ENCODE data around the gene PCDH9. TPM values are rescaled to one million over a fixed set of nuclear protein-coding genes. Genes with fewer than 3 reads are reported as not detected.

PCDH9 gene
- total RNA-seq, 1 donor from 2014 or later: 0.26 TPM

DNA sequence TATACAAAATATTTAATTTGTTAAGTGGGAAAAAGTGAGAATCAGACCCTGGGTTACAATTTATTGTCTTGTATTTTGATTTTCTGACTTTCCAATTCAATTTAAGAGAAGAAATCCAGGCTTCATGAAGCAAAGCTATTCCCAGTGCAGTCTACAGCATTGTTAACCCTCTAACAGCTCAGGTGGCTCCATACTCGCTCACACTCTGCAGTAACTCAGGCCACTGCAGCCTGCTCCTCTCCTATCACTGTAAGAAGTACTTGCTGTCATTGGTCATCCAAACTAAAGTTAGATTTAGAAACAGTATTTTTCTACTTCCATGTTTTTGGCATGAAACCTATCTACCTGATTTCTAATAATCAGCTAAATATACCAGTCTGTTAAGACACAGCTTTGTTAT lies 830.3 kb downstream of the PCDH9 start:
- FAIRE-seq: no peak
- TF ChIP-seq CTCF (IDR thresholded peaks at IDR 0.05; ENCODE audit: insufficient read depth, low read length, severe bottlenecking): no peak

GRCh38 chr13:66397133-66397532 lies 833.0 kb downstream of the PCDH9 start:
- H3K36me3 ChIP-seq (ENCODE audit: control insufficient read depth, insufficient read depth, low read length): no peaks in the 10 kb centered on the region
- H3K27me3 ChIP-seq (ENCODE audit: control insufficient read depth, insufficient read depth, low read length): no peaks in the 10 kb centered on the region
- no peak overlapping the region for H3K4me3 ChIP-seq (ENCODE audit: low read depth, low read length)
- TF ChIP-seq CTCF (IDR thresholded peaks at IDR 0.05; ENCODE audit: insufficient read depth, low read length, severe bottlenecking): no peak
- FAIRE-seq (no peak), DNase-seq (ENCODE audit: low read depth) (no peak)

More for the DNA sequence above, 830.3 kb downstream of the PCDH9 start:
- no peaks in the 10 kb centered on the region for H3K36me3 ChIP-seq (ENCODE audit: control insufficient read depth, insufficient read depth, low read length)
- no peaks in the 10 kb centered on the region for H3K27me3 ChIP-seq (ENCODE audit: control insufficient read depth, insufficient read depth, low read length)
- no peak overlapping the region for H3K4me3 ChIP-seq (ENCODE audit: low read depth, low read length)
- DNase-seq (ENCODE audit: low read depth): no peak

- FAIRE-seq (no peak), DNase-seq (ENCODE audit: low read depth) (no peak)
- H3K4me3 ChIP-seq (ENCODE audit: low read depth, low read length): no peak overlapping the region
- H3K27me3 ChIP-seq (ENCODE audit: control insufficient read depth, insufficient read depth, low read length): no peaks in the 10 kb centered on the region
- no peaks in the 10 kb centered on the region for H3K36me3 ChIP-seq (ENCODE audit: control insufficient read depth, insufficient read depth, low read length)
- no peak for TF ChIP-seq CTCF (IDR thresholded peaks at IDR 0.05; ENCODE audit: insufficient read depth, low read length, severe bottlenecking)
These were observed 838.8 kb downstream of the PCDH9 start for GRCh38 chr13:66391322-66391721.

DNA sequence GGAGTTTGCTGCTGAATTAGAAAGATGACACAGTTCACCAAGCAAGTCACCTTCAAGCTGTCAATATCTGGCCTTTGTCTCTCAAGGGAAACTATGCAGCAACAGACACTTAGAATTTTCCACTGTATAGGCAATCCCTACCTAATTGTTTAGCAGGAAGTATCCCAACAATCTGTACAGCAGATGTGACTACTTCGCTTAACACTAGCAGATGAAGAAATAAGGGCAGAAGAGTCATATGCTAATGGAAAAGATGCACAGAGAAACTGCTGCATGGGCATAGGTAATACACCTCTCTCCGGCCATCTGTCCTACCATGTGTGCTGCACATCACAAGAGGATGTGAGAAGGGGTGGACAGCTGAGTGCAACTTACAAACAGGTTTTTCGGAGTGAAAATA lies 851.2 kb downstream of the PCDH9 start:
- H3K36me3 ChIP-seq (ENCODE audit: control insufficient read depth, insufficient read depth, low read length): no peaks in the 10 kb centered on the region
- no peak overlapping the region for H3K4me3 ChIP-seq (ENCODE audit: low read depth, low read length)
- FAIRE-seq (no peak), DNase-seq (ENCODE audit: low read depth) (no peak)
- TF ChIP-seq CTCF (IDR thresholded peaks at IDR 0.05; ENCODE audit: insufficient read depth, low read length, severe bottlenecking): no peak
- H3K27me3 ChIP-seq (ENCODE audit: control insufficient read depth, insufficient read depth, low read length): no peaks in the 10 kb centered on the region

DNA sequence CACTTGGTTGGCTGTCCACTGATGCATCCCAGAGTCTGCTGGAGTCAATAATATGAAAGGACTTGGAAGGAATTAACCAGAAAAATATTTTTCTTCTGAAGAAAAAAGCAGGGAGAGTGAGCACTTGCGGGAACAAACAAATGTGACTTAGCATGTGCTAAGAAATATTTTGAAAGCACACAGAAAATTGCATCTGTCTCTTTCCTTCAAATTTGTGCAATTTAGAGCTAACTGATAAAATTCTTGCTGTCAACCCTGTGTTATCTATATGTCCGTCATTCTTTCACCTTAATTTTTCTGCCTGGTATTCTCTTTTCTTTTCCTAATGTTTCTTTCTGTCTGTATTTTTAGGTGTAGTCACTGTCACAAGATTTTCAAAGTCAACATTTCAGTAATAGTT lies 852.6 kb downstream of the PCDH9 start:
- Histone ChIP-seq H3K27me3 (ENCODE audit: control insufficient read depth, insufficient read depth, low read length) (no peaks in the 10 kb centered on the region), H3K36me3 (ENCODE audit: control insufficient read depth, insufficient read depth, low read length) (no peaks in the 10 kb centered on the region), H3K4me3 (ENCODE audit: low read depth, low read length) (no peak overlapping the region)
- DNase-seq (ENCODE audit: low read depth): no peak
- no peak for FAIRE-seq
- no peak for TF ChIP-seq CTCF (IDR thresholded peaks at IDR 0.05; ENCODE audit: insufficient read depth, low read length, severe bottlenecking)

DNA sequence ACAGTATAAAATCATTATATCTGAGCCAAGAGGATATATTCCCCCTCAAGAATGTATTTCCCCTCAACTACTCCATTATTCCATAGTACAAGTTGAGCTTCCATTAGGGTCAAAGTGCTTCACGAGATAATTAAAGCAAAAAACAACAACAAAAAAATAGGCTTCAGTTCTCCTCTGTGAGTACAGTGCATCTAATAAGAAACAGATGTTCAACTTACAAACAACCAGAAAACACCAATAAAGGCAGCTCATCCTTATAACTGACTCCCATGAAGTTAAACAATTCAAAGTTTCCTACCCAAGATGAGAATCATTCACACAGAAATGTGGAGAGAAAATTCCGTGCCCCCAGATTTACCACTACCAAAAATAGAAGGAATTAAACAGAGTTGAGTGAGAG lies 854.4 kb downstream of the PCDH9 start:
- no peaks in the 10 kb centered on the region for H3K27me3 ChIP-seq (ENCODE audit: control insufficient read depth, insufficient read depth, low read length)
- no peak overlapping the region for H3K4me3 ChIP-seq (ENCODE audit: low read depth, low read length)
- FAIRE-seq: no peak
- H3K36me3 ChIP-seq (ENCODE audit: control insufficient read depth, insufficient read depth, low read length): no peaks in the 10 kb centered on the region
- no peak for DNase-seq (ENCODE audit: low read depth)
- TF ChIP-seq CTCF (IDR thresholded peaks at IDR 0.05; ENCODE audit: insufficient read depth, low read length, severe bottlenecking): no peak

All from bronchial epithelial cell (primary cell).